PC-3 (cell line): Measurements from ENCODE around the gene ARHGAP6. TPM values are rescaled to one million over a fixed set of nuclear protein-coding genes. Genes with fewer than 3 reads are reported as not detected.

Experiments used
- ATAC-seq: fragments of 200-7000 bp; cut with Tn5 transposase; 2 replicates; pipeline ENCODE4 v1.9.1; 2020; ENCODE audit warnings: mild to moderate bottlenecking, moderate library complexity
- BruUV-seq: library from RNA; stranded (reverse); fragments of 400-500 nt; replicated peaks from 2 replicates; lab custom pipeline; 2021; lab: Mats Ljungman, UMichigan
- CTCF ChIA-PET: fragments of 300-600 bp; sonication (Branson Sonifier 250); formaldehyde crosslinking; loops from one replicate; lab custom pipeline; 2022; ENCODE audit warnings: antibody characterized with exemption; lab: Charles Lee
- POLR2A ChIA-PET: fragments of 300-600 bp; sonication (Branson Sonifier 250); formaldehyde crosslinking; loops from one replicate; lab custom pipeline; 2022; ENCODE audit warnings: antibody characterized with exemption; ENCODE audit not compliant: unreplicated experiment; lab: Charles Lee
- DNase-seq: peaks from one replicate; pipeline ENCODE4 v3.0.0-alpha.2; 2015
- H2AFZ ChIP-seq: fragments of 300-600 bp; sonication (generic); 2 replicates; pipeline ENCODE4 v1.6.0; 2016; ENCODE audit warnings: antibody characterized with exemption, low read length
- H3F3A ChIP-seq: fragments of 300-600 bp; sonication (generic); one replicate; pipeline ENCODE4 v1.6.0; 2017; ENCODE audit warnings: antibody characterized with exemption, low read length, control low read depth, mild to moderate bottlenecking; ENCODE audit not compliant: unreplicated experiment
- H3K27ac ChIP-seq: fragments of 300-600 bp; sonication (generic); 2 replicates; pipeline ENCODE4 v1.5.1; 2016; ENCODE audit warnings: mild to moderate bottlenecking, low read length
- H3K27me3 ChIP-seq: fragments of 300-600 bp; sonication (generic); 2 replicates; pipeline ENCODE4 v1.6.1; 2016; ENCODE audit warnings: low read length, mixed read lengths
- H3K36me3 ChIP-seq: fragments of 300-600 bp; sonication (generic); 2 replicates; pipeline ENCODE4 v1.6.1; 2016; ENCODE audit warnings: low read depth, mixed run types, low read length, mixed read lengths
- H3K4me1 ChIP-seq: fragments of 300-600 bp; sonication (generic); 2 replicates; pipeline ENCODE4 v1.5.1; 2016; ENCODE audit warnings: low read length; ENCODE audit not compliant: insufficient read depth
- H3K4me2 ChIP-seq: fragments of 300-600 bp; sonication (generic); 2 replicates; pipeline ENCODE4 v1.6.0; 2016; ENCODE audit warnings: low read length
- H3K4me3 ChIP-seq: fragments of 300-600 bp; sonication (generic); 2 replicates; pipeline ENCODE4 v1.5.1; 2016; ENCODE audit warnings: mild to moderate bottlenecking, low read length, mixed read lengths
- H3K79me2 ChIP-seq: fragments of 300-600 bp; sonication (generic); 2 replicates; pipeline ENCODE4 v1.6.1; 2017; ENCODE audit warnings: low read length, mixed read lengths
- H3K9ac ChIP-seq: fragments of 300-600 bp; sonication (generic); 2 replicates; pipeline ENCODE4 v1.6.0; 2016; ENCODE audit warnings: mild to moderate bottlenecking, low read length
- H3K9me2 ChIP-seq: fragments of 300-600 bp; sonication (generic); replicated peaks from 2 replicates; pipeline ENCODE4 v1.6.1; 2016; ENCODE audit warnings: mixed run types, low read length, mixed read lengths
- H3K9me3 ChIP-seq: fragments of 300-600 bp; sonication (generic); 2 replicates; pipeline ENCODE4 v1.6.1; 2016; ENCODE audit warnings: low read length, mixed read lengths
- H4K20me1 ChIP-seq: fragments of 300-600 bp; sonication (generic); 2 replicates; pipeline ENCODE4 v1.6.1; 2016; ENCODE audit warnings: low read length, mixed read lengths
- CTCF ChIP-seq: fragments of 300-600 bp; sonication (generic); conservative IDR thresholded peaks from 2 replicates; pipeline ENCODE4 v1.5.1; 2017; ENCODE audit warnings: antibody characterized with exemption, low read depth, mild to moderate bottlenecking, low read length
- EZH2 ChIP-seq: fragments of 300-600 bp; sonication (generic); IDR thresholded peaks from one replicate; pipeline ENCODE4 v1.6.1; 2017; ENCODE audit warnings: antibody characterized with exemption, mild to moderate bottlenecking, low read length; ENCODE audit not compliant: unreplicated experiment
- EZH2phosphoT487 ChIP-seq: fragments of 300-600 bp; sonication (generic); IDR thresholded peaks from 2 replicates; pipeline ENCODE4 v1.6.1; 2018; ENCODE audit warnings: mild to moderate bottlenecking, antibody characterized with exemption, low read length, borderline replicate concordance
- intact Hi-C: fragments of 100-400 bp; cut with micrococcal nuclease; formaldehyde crosslinking; loops from 2 replicates; pipeline ENCODE4 v1.9.0; 2023
- total RNA-seq: library from RNA; depleted of rRNA; stranded (reverse); fragments of >200 nt; gene quantifications from 2 replicates; pipeline ENCODE4 v1.2.3, GENCODE V29; 2014

ARHGAP6 gene
- total RNA-seq, 1 experiment from 2014 or later = 2.8 TPM

DNA sequence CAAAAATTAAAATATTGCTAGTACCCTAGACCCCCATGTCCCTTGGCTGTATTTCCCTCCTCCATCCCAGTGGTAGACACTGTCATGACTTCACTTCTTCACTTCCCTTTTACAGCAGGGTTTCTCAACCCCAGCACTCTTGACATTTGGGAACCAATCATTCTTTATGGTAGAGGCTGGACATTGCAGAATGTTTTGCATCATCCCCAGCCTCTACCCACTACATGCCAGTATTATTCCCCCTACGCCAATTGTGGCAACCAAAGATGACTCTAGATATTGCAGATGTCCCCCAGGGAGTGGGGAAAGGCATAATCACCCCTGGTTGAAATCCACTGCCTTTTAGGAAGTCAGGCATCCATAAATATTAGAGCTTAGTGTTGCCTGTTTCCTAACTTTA is 233.9 kb downstream of the ARHGAP6 start:
- CTCF ChIA-PET = no interaction called here
- Histone ChIP-seq H3K36me3 (no peaks in the 10 kb centered on the region), H3K4me3 (no peak overlapping the region), H3K27ac (no peak overlapping the region), H3K4me2 (no peak overlapping the region), H3K9me3 (no peaks in the 10 kb centered on the region), H3K79me2 (no peaks in the 10 kb centered on the region), H3K9ac (no peak overlapping the region), H3K4me1 (peaks cover 3% of the 10 kb centered on the region; the same call in 1 of the 2 replicates), H3K27me3 (no peaks in the 10 kb centered on the region), H3K9me2 (no peaks in the 10 kb centered on the region), H3F3A (no peaks in the 10 kb centered on the region), H4K20me1 (no peaks in the 10 kb centered on the region), H2AFZ (no peak overlapping the region)
- ATAC-seq = no peak
- TF ChIP-seq EZH2phosphoT487 = no peak
- TF ChIP-seq CTCF = no peak
- TF ChIP-seq EZH2 = no peak
- DNase-seq = no peak
- BruUV-seq = no TSS peak
- POLR2A ChIA-PET = no interaction called here
- intact Hi-C loops = no loop called here

- Histone ChIP-seq H3K4me2 (no peak overlapping the region), H3K4me3 (no peak overlapping the region), H3K4me1 (peaks cover 5% of the 10 kb centered on the region), H2AFZ (no peak overlapping the region), H3K9ac (no peak overlapping the region), H3K27ac (no peak overlapping the region), H3K36me3 (no peaks in the 10 kb centered on the region), H3K9me3 (no peaks in the 10 kb centered on the region), H3K9me2 (no peaks in the 10 kb centered on the region), H3K79me2 (no peaks in the 10 kb centered on the region), H4K20me1 (no peaks in the 10 kb centered on the region), H3K27me3 (no peaks in the 10 kb centered on the region), H3F3A (no peaks in the 10 kb centered on the region)
- ChIA-PET POLR2A (no interaction called here), CTCF (no interaction called here)
- BruUV-seq = no TSS peak
- TF ChIP-seq EZH2phosphoT487 (no peak), CTCF (no peak), EZH2 (no peak)
- intact Hi-C loops = no loop called here
- ATAC-seq (no peak), DNase-seq (no peak)
These were observed 235.4 kb downstream of the ARHGAP6 start for GRCh38 chrX:11430271-11430670.

DNA sequence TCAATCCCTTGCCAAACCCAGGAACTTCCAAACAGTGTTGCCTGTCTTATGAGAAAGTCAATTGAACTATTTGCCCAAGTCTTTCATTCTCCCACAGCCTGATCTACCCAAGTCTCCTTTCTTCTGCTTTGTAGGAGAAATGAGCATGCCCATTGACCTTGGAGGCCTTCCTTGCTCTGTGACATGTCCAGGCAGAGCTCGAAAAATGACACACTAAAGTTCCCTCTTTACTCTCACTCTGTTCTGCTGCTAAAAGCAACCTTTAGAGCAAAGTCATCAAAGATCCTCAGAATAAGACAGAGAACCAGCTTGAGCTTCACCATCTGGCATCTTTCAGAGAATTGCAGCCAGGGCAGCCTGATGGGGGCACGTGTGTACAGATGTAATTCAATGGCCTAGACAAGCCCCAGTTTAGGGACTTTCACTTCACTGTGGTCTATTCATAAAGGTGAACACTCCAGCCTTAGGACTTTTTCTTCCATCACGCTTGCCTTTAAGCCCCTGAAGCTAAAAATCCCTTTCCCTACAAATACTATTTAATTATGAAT is 236.1 kb downstream of the ARHGAP6 start:
- intact Hi-C loops = loop anchor here (10.0 kb wide), 1 partner anchor 85 kb away; no protein-coding TSS in a partner anchor
- ATAC-seq = no peak
- H3K79me2 ChIP-seq = no peaks in the 10 kb centered on the region
- H3K4me3 ChIP-seq = no peak overlapping the region
- BruUV-seq = no TSS peak
- no peaks in the 10 kb centered on the region for H3K9me3 ChIP-seq
- no peaks in the 10 kb centered on the region for H3K9me2 ChIP-seq
- no peak for DNase-seq
- H2AFZ ChIP-seq = no peak overlapping the region
- ChIA-PET CTCF (no interaction called here), POLR2A (no interaction called here)
- H3K27ac ChIP-seq = no peak overlapping the region
- no peaks in the 10 kb centered on the region for H3K36me3 ChIP-seq
- H3K9ac ChIP-seq = no peak overlapping the region
- TF ChIP-seq EZH2 (no peak), EZH2phosphoT487 (no peak), CTCF (no peak)
- H3K27me3 ChIP-seq = no peaks in the 10 kb centered on the region
- H3F3A ChIP-seq = no peaks in the 10 kb centered on the region
- H3K4me1 ChIP-seq = peaks cover 11% of the 10 kb centered on the region
- H4K20me1 ChIP-seq = no peaks in the 10 kb centered on the region
- no peak overlapping the region for H3K4me2 ChIP-seq
